ENCODE measurements around the gene GRB10. TPM values are rescaled to one million over a fixed set of nuclear protein-coding genes. Genes with fewer than 3 reads are reported as not detected.

Gene GRB10
- total RNA-seq, 1 experiment from 2014 or later = 47.9 TPM

- Histone ChIP-seq H3K79me2 (ENCODE audit: low read depth) (peaks cover 33% of the 10 kb centered on the region), H3K27me3 (ENCODE audit: insufficient read depth, low read depth) (no peaks in the 10 kb centered on the region), H3K9me2 (ENCODE audit: insufficient read depth) (no peaks in the 10 kb centered on the region), H3K27ac (no peak overlapping the region), H2AFZ (no peak overlapping the region), H3K36me3 (ENCODE audit: low read depth) (0 out of 2 replicates have a peak, but pooled peaks cover 9% of the 10 kb centered on the region), H3K4me2 (no peak overlapping the region), H3F3A (ENCODE audit: insufficient read depth, low read depth) (peaks cover 5% of the 10 kb centered on the region; the same call in 1 of the 2 replicates), H3K9me3 (ENCODE audit: insufficient read depth, low read depth) (0 out of 2 replicates have a peak, but pooled peaks cover 3% of the 10 kb centered on the region), H4K20me1 (ENCODE audit: insufficient read depth) (peaks cover 76% of the 10 kb centered on the region), H3K4me1 (replicated peaks; ENCODE audit: insufficient read depth) (no peaks in the 10 kb centered on the region), H3K4me3 (no peak overlapping the region)
- intact Hi-C loops (cut with micrococcal nuclease; ENCODE audit: unreplicated experiment) = no loop called here
- POLR2A ChIA-PET (ENCODE audit: unreplicated experiment) = no interaction called here
- no TSS peak for BruUV-seq (replicated peaks)
- TF ChIP-seq EZH2 (IDR thresholded peaks at IDR 0.05; ENCODE audit: low read depth) (no peak), CTCF (conservative IDR thresholded peaks at IDR 0.05) (no peak)
- no peak for DNase-seq
- CTCF ChIA-PET = no interaction called here
Measured at GRCh38 chr7:50743893-50744292, 38.8 kb downstream of the GRB10 start.

GRCh38 chr7:50743016-50743415 lies 39.7 kb downstream of the GRB10 start:
- intact Hi-C loops (cut with micrococcal nuclease; ENCODE audit: unreplicated experiment) = no loop called here
- CTCF ChIA-PET = no interaction called here
- peaks cover 39% of the 10 kb centered on the region for H3K79me2 ChIP-seq (ENCODE audit: low read depth)

GRCh38 chr7:50742401-50742800 lies 40.3 kb downstream of the GRB10 start:
- Histone ChIP-seq H3K9me3 (ENCODE audit: insufficient read depth, low read depth) (0 out of 2 replicates have a peak, but pooled peaks cover 3% of the 10 kb centered on the region), H3K79me2 (ENCODE audit: low read depth) (peaks cover 43% of the 10 kb centered on the region), H3F3A (ENCODE audit: insufficient read depth, low read depth) (peaks cover 5% of the 10 kb centered on the region; the same call in 1 of the 2 replicates), H3K4me2 (no peak overlapping the region), H4K20me1 (ENCODE audit: insufficient read depth) (peaks cover 72% of the 10 kb centered on the region), H3K4me3 (no peak overlapping the region), H3K27ac (no peak overlapping the region), H3K27me3 (ENCODE audit: insufficient read depth, low read depth) (no peaks in the 10 kb centered on the region), H3K4me1 (replicated peaks; ENCODE audit: insufficient read depth) (no peaks in the 10 kb centered on the region), H2AFZ (no peak overlapping the region), H3K36me3 (ENCODE audit: low read depth) (0 out of 2 replicates have a peak, but pooled peaks cover 9% of the 10 kb centered on the region), H3K9me2 (ENCODE audit: insufficient read depth) (no peaks in the 10 kb centered on the region)
- intact Hi-C loops (cut with micrococcal nuclease; ENCODE audit: unreplicated experiment) = no loop called here
- no TSS peak for BruUV-seq (replicated peaks)
- ChIA-PET CTCF (no interaction called here), POLR2A (ENCODE audit: unreplicated experiment) (interaction anchor here (0.6 kb wide), 1 partner anchor 9 kb away, joined by 4 read pairs; no protein-coding TSS in a partner anchor)
- TF ChIP-seq EZH2 (IDR thresholded peaks at IDR 0.05; ENCODE audit: low read depth) (no peak), CTCF (conservative IDR thresholded peaks at IDR 0.05) (no peak)
- DNase-seq = no peak

More at GRCh38 chr7:50743016-50743415, 39.7 kb downstream of the GRB10 start:
- H3K4me1 ChIP-seq (replicated peaks; ENCODE audit: insufficient read depth) = no peaks in the 10 kb centered on the region
- no peak overlapping the region for H3K4me2 ChIP-seq
- no peak for DNase-seq
- H3K9me3 ChIP-seq (ENCODE audit: insufficient read depth, low read depth) = 0 out of 2 replicates have a peak, but pooled peaks cover 3% of the 10 kb centered on the region
- H3K27me3 ChIP-seq (ENCODE audit: insufficient read depth, low read depth) = no peaks in the 10 kb centered on the region
- H3K9me2 ChIP-seq (ENCODE audit: insufficient read depth) = no peaks in the 10 kb centered on the region
- H3F3A ChIP-seq (ENCODE audit: insufficient read depth, low read depth) = peaks cover 5% of the 10 kb centered on the region; the same call in 1 of the 2 replicates
- no peak for TF ChIP-seq EZH2 (IDR thresholded peaks at IDR 0.05; ENCODE audit: low read depth)
- no peak for TF ChIP-seq CTCF (conservative IDR thresholded peaks at IDR 0.05)
- no peak overlapping the region for H3K27ac ChIP-seq
- peaks cover 72% of the 10 kb centered on the region for H4K20me1 ChIP-seq (ENCODE audit: insufficient read depth)
- 0 out of 2 replicates have a peak, but pooled peaks cover 9% of the 10 kb centered on the region for H3K36me3 ChIP-seq (ENCODE audit: low read depth)
- BruUV-seq (replicated peaks) = no TSS peak
- POLR2A ChIA-PET (ENCODE audit: unreplicated experiment) = no interaction called here
- H3K4me3 ChIP-seq = no peak overlapping the region
- no peak overlapping the region for H2AFZ ChIP-seq
